Femur (tissue), 1 donor: ENCODE data around the gene ENTPD7.

Source experiments
- DNase-seq: peaks from one replicate; pipeline ENCODE4 v3.0.0-alpha.2; 2017

ENTPD7 gene

GRCh38 chr10:99648717-99649116 is 10.6 kb upstream of the ENTPD7 start:
- no peak for DNase-seq

GRCh38 chr10:99652800-99653390 is 6.4 kb upstream of the ENTPD7 start:
- DNase-seq = no peak

GRCh38 chr10:99654390-99655175 is 4.7 kb upstream of the ENTPD7 start:
- no peak for DNase-seq

- no peak for DNase-seq
Observed at GRCh38 chr10:99656199-99657064, 2.9 kb upstream of the ENTPD7 start.

GRCh38 chr10:99658622-99659030 is 683 bp upstream of the ENTPD7 start:
- peak; percentile 44 for DNase-seq

GRCh38 chr10:99659868-99660366 is 608 bp downstream of the ENTPD7 start:
- DNase-seq = no peak

GRCh38 chr10:99660662-99661376 is 1.5 kb downstream of the ENTPD7 start:
- no peak for DNase-seq

- no peak for DNase-seq
Observed at GRCh38 chr10:99661377-99661763, 2.1 kb downstream of the ENTPD7 start.

- no peak for DNase-seq
Observed at GRCh38 chr10:99665304-99665703, 6.0 kb downstream of the ENTPD7 start.

GRCh38 chr10:99667108-99667751 is 7.9 kb downstream of the ENTPD7 start:
- DNase-seq = no peak

- no peak for DNase-seq
Observed at GRCh38 chr10:99671386-99671785, 12.1 kb downstream of the ENTPD7 start.

- no peak for DNase-seq
Observed at GRCh38 chr10:99672884-99673283, 13.6 kb downstream of the ENTPD7 start.

GRCh38 chr10:99673492-99673891 is 14.2 kb downstream of the ENTPD7 start:
- no peak for DNase-seq

GRCh38 chr10:99674762-99675161 is 15.5 kb downstream of the ENTPD7 start:
- DNase-seq = no peak

GRCh38 chr10:99676426-99676825 is 17.1 kb downstream of the ENTPD7 start:
- DNase-seq = no peak

GRCh38 chr10:99676895-99677294 is 17.6 kb downstream of the ENTPD7 start:
- no peak for DNase-seq

GRCh38 chr10:99678921-99679320 is 19.6 kb downstream of the ENTPD7 start:
- DNase-seq = no peak

- no peak for DNase-seq
Observed at GRCh38 chr10:99681553-99681952, 22.2 kb downstream of the ENTPD7 start.

- DNase-seq = no peak
Observed at GRCh38 chr10:99682032-99682431, 22.7 kb downstream of the ENTPD7 start.

- no peak for DNase-seq
Observed at GRCh38 chr10:99682752-99683151, 23.4 kb downstream of the ENTPD7 start.

- DNase-seq = no peak
Observed at GRCh38 chr10:99685597-99685967, 26.3 kb downstream of the ENTPD7 start.

GRCh38 chr10:99689461-99689860 is 30.2 kb downstream of the ENTPD7 start:
- no peak for DNase-seq
